Stimulated activated CD4-positive, alpha-beta T cell treated with anti-CD3 and anti-CD28 coated beads, Interleukin-1b, Interleukin-23, amount 100 ng/mL, for 4 hours (primary cell): ENCODE results near the gene TNK2.
"Not testable (repeated sequence)": the region's sequence is repeated elsewhere in the genome, so short reads cannot be mapped to it uniquely, and the experiment has no call there.

Source experiments
- DNase-seq, 2 donors: peaks; one replicate each; pipeline ENCODE4 v3.0.0-alpha.2; 2020; ENCODE audit warnings: low read depth in 2 of 2

Gene TNK2

DNA sequence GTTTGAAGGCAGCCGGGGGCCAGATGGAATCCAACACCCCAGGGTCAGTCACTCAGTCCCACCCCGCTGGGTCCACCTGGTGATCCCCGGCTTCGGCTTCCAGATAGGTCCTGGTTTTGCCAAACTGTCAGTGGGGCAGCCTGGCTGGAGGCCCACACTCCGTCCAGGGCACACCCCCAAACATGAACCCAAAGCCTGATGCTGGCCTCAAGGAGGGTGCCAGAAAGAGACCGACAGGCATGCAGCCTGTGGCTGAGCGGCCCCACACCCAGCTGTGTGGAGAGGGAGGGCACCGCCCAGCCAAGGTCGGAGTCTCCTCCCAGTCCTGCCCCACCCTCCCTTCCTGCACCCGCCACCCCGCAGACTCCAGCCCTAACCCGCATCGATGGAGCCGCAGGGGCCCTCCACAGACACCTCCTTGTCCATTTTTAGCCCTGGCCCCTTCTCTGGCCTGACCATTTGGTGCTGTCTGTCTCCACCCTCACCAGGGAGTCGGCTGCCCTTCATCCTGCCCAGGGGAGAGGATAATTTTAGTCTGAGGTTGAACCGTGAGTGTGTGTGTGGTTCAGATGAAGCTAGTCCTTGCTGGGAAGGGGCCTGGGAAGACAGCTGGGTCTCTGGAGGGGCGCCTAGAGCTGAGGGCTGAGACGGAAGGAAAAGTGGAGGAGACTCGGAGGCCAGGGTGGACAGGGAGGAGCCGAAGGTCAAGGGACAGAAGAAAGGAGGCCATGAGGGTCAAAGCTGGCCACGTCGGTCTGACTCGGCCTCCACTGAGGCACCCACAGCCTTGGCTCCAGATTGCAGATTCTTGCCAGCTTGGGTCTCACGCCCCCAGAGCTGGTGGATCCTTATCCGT lies 23.1 kb downstream of the TNK2 start:
- no peak for DNase-seq

DNA sequence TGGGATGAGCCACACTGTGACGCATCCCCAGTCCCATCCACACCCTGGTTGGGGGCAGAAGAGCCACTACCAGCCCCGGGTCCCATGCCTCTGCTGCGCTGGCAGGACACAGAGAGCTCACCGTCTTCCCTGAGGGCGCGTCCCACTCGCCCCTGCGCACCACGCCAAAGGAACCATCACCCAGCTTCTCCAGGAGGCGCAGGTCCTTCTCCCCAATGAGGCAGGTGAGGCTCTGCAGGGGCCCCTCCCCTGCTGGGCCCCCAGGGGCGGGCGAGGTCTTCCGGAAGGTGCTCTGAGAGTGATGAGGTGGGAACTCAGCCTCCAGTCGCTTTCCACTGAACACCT lies 23.7 kb downstream of the TNK2 start:
- no peak for DNase-seq

DNA sequence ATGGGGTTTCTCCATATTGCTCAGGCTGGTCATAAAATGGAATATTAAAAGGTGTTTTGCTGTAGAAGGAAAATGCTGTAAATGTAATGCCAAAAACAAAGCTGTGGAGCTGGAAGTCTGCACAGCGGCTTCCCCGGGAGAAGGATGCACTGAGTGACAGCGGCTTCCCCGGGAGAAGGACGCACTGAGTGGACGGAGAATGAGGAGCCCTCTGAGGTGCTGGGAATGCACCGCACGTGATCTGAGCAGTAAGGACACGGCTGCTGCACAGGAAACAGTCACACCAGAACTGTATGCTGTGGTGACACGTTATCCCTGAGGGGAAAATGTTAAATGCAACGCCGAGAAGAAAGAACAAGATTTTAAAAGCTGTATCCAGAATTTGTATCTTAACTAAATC lies 24.6 kb downstream of the TNK2 start:
- DNase-seq, result no peak

DNA sequence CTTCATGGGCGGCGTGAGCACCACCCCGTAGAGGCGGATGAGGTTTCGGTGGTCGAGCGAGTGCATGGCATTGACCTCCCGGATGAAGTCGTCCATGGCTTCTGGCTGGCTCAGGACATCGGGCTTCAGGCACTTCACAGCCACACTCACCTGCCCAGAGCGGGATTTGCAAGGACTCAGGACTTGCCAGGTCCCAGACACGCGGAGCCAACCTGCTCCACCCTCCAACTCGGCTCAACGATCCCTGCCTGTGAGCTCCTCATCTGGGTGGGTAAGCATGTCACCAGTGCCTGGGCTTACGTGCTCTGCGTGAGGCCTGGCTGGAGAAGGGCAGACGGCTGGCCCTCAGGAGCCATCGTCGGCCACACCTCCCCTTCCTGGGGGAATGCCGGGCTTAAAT lies 25.2 kb downstream of the TNK2 start:
- DNase-seq, result no peak

DNA sequence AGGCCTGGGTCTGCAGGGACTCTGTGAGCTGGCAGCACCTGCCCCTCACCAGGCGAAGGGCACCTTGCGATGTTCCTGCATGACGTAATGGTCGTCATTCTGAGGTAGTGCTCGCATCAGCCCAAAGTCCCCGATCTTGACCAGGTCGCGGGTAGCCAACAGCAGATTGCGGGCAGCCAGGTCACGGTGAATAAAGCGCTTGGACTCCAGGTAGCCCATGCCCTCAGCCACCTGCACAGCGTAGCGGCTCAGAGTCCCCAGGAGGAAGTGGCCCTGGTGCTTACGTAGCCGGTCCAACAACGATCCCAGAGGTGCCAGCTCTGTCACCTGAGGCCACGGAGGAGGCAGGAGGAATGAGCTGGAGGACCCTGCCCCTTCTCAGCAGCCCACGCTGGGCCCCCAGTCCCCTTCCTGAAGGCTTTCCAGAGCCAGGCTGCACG lies 26.3 kb downstream of the TNK2 start:
- DNase-seq, result no peak

DNA sequence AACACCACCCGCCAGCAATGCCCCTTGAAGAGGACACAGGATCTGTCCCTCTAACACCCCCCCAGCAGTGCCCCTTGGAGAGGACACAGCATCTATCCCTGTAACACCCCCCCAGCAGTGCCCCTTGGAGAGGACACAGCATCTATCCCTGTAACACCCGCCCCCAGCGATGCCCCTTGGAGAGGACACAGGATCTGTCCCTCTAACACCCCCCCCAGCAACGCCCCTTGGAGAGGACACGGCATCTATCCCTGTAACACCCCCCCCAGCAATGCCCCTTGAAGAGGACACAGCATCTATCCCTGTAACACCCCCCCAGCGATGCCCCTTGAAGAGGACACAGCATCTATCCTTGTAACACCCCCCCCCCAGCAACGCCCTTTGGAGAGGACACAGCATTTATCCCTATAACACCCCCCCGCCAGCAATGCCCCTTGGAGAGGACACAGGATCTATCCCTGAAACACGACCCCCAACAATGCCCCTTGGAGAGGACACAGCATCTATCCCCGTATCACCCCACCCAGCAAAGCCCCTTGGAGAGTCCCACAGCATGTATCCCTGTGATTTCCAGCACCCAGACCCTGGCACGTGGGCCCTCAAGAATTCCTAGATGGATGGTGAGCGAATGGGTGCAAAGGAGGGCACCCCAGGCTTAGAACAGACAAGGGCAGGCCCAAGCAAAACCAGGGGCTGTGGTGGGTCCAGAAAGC lies 26.9 kb downstream of the TNK2 start:
- DNase-seq, result no peak

DNA sequence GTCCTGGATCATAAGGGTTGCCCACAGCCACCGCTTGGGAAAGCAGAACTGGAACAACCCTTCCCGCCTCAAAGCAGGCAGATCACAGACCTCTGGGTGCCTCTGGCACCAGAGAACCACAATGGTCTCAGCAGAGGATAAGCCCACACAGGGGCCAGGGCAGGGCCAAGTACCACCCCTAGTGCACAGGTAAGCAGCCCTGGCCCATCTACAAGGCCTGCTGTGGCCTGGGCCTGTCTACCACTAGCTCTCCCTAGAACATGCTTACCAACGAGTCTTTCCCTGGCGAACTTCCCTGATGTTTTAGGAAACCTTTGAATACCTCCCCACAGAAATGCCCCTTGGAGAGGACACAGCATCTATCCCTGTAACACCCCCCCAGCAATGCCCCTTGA lies 28.3 kb downstream of the TNK2 start:
- DNase-seq, result no peak

DNA sequence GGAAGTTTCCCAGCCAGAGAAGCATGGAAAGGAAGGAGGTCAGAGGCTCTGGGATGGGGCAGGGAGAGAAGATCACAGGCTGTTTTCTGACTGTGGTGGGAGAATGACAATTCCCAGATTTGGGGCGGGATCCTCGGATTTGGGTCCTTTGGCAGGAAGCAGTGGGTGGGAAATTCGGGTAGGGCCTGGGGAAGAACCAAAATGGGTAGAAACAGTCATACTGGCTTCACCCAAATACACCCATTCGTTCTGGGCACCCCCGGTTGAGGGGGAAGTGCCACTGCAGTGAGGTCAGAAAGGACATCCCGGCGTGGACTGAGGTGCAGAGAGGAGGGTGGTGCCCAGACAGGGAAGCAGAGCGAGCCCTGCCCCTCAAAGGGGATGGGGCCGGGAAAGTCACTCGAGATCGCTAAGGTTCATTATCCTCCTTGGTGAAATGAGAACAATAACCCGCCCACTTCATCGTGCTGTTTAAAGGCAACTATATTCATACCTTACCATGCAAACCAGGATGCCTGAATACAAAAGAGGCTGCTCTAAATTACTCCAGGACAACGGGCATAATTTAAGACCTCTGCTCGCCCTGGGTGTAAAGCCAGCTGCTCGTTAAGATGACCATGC lies 28.8 kb downstream of the TNK2 start:
- DNase-seq, result no peak

DNA sequence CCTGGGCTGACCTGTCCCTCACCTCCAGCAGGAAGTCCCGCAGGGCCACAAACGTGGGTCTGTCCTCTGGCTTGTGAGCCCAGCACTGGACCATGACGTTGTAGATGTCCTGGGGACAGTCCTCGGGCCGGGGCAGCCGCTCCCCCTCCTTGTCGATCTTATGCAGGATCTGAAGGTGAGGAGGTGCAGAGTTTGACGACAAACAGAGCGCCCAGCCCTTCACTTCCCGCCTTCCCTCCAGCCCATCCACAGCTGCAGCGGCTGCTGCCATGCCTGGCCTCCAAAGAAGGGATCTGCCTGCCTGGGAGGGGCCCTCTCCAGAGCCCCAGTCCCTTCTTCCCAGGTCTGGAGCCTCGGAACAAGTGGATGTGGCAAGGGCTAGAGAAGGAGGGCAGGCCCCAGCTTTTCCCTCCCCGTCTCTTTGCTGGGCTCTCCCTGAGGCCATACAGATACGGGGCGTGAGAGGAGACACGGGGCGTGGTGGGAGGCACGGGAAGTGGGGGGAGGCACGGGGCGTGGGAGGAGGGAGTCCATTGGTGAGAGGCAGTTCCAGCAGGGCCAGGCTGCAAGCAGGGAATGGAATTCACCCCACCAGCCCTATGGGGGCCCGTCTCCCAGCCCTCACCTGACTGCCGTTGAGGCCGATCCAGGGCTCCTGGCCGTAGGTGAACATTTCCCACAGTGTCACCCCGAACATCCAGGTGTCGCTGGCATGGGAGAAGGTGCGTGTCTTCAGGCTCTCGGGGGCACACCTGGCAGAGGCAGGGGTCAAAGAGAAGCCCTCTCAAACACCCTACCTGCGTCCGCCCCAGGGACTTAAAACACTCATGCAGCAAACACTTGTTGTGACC lies 29.7 kb downstream of the TNK2 start:
- no peak for DNase-seq

DNA sequence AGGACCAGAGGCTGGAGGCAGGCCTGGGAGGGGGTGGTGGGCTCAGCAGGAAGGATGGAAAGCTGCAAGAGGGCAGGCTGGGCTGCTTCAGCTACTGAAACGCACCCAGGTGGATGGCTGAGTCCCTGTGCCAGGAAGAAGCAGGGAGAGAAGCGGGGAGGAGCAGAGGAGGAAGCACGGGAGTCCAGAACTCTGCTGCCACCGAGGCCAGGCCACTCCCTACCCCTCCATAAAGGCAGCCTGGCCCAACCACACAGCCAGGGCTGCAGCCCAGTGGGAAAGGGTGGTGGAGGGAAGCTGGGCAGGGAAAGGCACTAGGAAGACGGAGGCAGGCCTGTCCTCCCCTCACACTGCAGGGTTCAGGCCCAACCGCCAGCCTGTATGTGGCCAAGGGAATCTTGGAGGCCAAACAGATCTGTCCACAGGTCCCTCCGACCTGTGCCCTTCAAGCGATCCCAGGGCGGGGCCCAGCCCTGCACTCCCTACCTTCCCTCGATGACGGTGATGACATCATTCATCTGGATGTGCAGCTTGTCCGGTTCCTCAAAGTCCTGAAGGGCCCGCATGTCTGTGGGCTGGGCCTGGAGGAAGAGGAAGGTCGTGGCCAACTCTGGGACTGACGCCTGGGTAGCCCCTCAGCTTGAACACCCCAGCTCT lies 30.5 kb downstream of the TNK2 start:
- no peak for DNase-seq

DNA sequence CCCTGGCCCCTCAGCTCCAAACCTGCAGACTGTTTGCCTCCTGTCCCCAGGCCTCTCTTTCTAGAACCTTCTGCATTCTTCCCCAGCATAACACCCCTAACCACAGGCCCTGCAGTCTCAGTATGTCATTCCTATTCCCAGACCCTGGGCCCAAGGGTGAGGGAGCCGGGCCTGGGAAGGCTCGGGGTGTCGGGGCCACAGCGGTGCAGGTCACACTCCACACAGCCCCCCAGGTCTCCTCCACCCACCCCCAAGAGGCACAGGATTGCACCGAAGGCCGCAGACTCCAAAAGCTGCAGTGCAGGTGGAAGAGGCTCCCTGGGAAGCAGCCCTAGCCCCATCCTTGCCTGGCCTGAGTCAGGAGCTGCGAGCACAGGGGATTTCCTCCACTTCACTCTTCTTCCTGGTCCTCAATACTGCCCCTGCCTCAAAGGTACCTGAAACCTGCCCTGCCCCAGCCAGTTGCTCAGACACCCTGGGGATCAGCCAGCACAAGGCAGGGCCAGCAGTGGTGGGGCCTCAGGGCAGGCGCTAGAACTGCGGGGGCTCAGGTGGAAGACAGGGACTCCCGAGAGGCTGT lies 31.1 kb downstream of the TNK2 start:
- DNase-seq, result no peak

DNA sequence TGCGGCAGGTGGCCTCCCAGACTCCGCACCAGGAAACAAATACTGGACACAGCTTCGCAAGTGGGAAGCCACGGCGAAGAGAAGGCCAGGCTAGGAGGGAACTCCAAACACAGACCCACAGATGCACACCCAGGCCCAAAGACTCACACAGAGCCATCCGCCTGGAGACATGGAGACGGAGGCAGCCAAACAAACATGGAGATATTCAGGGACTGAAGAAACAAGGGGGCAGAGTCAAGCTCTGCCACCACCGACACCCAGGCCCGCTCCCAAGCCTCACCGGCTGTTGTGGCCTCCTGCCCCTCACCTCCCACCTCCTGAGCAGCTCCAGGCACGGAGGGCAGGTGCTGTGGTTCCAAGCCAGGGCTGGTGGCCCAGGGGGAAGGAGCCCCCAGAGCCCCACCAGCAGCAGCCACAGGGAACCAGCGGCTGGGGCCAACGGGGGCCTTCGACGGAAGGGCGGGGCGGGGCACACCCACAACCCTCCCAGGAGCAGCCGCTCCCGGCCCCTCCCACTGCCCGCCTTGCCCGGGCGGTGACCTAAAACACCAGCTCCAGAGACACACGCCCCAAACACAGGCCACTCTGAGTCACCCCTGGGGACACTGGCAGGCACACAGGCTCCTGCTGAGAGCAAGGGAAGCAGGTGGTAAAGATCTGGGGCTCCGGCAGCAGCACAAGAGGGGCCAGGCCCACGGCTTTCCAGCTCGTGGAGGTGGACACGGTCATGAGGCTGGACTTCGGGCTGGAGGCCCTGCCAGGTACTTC lies 31.9 kb downstream of the TNK2 start:
- no peak for DNase-seq

DNA sequence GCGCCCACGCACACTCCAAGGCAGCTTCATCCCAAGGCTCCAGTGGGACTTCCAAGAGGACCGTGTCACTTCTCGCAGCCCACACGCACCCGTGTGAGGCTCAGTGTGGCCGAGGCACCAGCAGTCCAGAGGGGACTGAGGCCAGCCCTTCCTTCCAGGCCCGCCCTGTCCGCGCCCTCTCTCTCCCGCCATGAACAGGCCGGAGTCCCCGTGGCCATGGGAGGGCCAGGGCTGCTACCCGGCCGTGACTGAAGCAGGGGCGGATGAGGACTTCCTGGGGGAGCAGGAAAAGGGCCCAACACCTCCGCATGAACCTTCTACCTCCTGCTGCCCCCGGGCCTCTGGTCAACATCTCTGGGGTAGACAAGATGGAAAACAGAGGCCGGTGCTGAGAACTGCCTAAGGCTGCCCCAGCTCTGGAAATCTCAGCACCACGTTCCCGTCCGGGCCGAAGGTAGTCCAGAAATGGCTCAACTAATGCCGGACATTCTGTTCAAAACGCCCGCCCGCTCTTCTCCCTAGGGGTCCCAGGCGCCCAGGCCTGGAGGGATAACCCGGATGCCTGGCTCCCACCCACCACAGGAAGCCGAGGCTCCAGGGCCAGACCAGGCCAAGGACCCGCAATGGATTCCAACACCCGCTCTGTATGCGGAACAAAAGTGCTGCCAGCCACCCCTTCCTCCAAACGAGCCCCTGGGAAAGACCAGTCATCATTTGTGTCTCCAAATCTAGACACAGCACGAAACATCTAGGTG lies 32.7 kb downstream of the TNK2 start:
- DNase-seq, result no peak

DNA sequence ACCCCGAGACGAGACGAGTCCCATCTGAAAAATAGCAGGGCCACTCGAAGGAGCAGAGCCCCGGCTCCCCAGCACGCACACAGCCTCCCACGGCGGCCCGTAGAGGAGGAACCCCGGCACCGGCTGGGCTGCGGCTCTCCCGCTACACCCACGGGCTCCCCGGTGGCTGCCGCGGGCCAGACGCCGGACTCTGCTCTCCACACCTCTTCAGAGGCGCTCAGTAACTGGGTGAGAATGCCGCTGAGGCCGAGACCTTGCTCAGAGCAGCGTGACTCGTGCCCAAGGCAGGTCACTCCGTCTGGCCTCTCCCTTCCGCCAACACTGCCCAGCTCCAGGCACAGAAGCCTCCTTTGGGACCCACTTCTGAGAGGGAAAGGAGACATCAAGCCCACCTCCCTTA lies 34.4 kb downstream of the TNK2 start:
- no peak for DNase-seq

DNA sequence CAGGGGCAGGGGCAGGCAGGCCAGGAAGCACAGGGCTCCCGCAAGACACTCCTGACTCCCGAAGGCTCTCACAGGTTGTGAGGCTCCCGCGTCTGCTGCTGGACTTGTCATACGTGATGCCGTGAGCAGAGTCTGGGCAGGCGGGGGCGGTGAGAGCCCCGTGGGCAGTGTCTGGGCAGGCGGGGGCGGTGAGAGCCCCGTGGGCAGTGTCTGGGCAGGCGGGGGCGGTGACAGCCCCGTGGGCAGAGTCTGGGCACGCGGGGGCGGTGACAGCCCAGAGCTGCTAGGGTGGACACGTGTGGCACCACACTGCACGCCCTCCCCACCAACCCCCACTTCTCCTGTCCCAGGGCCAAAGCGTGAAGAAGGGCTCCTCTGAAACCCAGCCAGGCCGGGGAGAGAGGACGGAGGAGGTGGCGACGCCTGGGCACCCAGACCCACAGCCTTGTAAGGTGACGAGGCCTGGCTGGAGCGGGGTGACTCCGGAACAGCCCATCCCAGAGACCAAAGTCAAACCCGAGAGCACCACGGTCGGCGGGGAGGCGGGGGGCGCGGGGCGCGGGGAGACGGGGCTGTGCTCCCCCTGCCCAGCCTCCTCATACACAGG lies 35.0 kb downstream of the TNK2 start:
- DNase-seq, result no peak

DNA sequence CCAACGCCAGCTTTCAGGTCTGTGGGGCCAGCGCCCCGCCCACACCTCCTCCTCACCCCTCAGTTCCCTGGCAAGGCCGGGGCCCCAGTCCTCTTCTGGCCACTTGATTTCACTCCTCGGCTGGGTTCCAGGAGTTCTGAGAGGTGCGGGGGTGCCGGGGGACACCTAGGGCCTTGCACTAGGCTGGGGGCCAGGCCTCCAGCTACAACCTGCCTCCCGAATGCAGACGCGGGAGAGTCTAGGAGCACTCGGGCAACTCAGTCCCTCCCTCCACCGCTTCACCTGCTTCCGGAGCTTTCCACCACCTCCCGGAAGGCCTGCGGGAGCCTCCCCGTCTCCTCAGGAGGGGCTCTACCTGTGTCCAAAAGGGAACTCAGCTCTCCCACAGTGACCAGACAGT lies 35.6 kb downstream of the TNK2 start:
- no peak for DNase-seq

DNA sequence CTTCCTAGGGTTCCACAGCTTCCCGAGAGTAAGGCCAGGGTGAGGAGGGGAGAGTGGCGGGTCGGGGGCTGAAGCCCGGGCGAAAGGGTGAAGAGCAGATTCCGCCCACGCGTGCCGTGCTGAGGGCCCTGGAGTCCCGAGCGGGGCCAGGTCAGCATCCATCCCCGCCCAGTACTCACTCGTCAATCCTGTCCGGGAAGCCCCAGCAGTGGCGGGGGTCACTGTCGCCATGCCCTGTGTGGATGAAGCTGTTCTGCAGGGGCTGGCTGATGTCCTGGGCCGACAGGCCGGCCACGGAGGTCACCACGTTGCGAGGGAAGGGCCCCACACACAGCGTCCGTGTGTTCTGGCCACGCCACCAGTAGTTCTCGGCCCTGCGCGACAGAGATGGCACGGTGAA lies 36.3 kb downstream of the TNK2 start:
- DNase-seq, result no peak

DNA sequence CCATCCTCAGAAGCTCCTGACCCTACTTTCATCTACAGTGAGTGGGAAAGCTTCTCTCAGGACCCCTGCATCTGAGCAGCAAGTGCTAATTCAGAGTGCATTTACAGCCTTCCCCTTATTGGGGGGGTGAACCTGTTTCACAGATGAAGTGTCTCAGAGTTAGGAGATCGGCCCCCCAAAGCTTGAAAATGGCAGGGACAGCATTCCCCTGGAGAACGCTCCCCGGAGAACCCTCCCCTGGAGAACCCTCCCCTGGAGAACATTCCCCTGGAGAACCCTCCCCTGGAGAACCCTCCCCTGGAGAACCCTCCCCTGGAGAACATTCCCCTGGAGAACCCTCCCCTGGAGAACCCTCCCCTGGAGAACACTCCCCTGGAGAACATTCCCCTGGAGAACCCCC lies 36.7 kb downstream of the TNK2 start:
- DNase-seq, result not testable (repeated sequence)

DNA sequence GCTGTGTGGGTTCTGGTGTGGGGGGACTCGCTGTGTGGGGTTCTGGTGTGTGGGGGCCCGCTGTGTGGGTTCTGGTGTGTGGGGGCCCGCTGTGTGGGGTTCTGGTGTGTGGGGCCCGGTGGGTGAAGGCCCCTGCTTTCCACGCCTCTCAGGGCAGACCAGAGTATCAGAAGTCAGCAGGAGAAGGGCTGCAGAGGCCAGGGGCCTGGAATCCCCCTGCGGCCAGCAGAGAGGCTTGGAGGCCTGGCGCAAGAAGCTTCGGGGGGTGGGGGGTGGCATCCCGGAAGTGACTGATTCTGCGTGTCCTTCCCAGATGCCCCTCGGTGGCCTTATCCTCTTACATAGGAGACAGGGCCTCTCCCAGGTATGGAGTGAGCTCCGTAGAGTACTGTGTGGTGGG lies 37.4 kb downstream of the TNK2 start:
- DNase-seq, result no peak
